ENCODE data around the gene MON2. TPM values are rescaled to one million over a fixed set of nuclear protein-coding genes. Genes with fewer than 3 reads are reported as not detected.

Gene MON2
- total and polyA plus RNA-seq, 5 experiments from 2014 or later, result 11.3 to 79.3 (median 18.5) TPM

GRCh38 chr12:62578726-62579125 is 112.1 kb downstream of the MON2 start:
- Mint-ChIP-seq H3K4me3 (no peak overlapping the region), H3K27ac (peak overlapping the region in 2 of 10 donors; percentile 33 to 41), H3K27me3 (no peaks in the 10 kb centered on the region), H3K36me3 (peaks cover 0 to 48% (median 13%) of the 10 kb centered on the region in 3 donors), H3K4me1 (no peaks in the 10 kb centered on the region), H3K9me3 (no peaks in the 10 kb centered on the region)
- DNase-seq (no peak), ATAC-seq (no peak)
- POLR2A ChIA-PET, result interaction anchor here (0.9 kb wide), 1 partner anchor 24 kb away, joined by 4 read pairs; no protein-coding TSS in a partner anchor

- Mint-ChIP-seq H3K27me3 (no peaks in the 10 kb centered on the region), H3K36me3 (peaks cover 0 to 51% (median 2%) of the 10 kb centered on the region in 3 donors), H3K27ac (no peak overlapping the region), H3K9me3 (no peaks in the 10 kb centered on the region), H3K4me1 (no peaks in the 10 kb centered on the region), H3K4me3 (no peak overlapping the region)
- DNase-seq, result peak in 3 of 10 donors; percentile 32 to 47 (median 36)
- POLR2A ChIA-PET, result no interaction called here
- ATAC-seq, result peak; percentile 52 to 56
Observed at GRCh38 chr12:62581288-62582064, 114.8 kb downstream of the MON2 start.

GRCh38 chr12:62582065-62582366 is 115.4 kb downstream of the MON2 start:
- POLR2A ChIA-PET, result interaction anchor here (0.8 kb wide), 2 partner anchors 22 to 217 kb away, joined by 3 read pairs; no protein-coding TSS in a partner anchor
- no peak for DNase-seq
- Mint-ChIP-seq H3K4me1 (no peaks in the 10 kb centered on the region), H3K4me3 (no peak overlapping the region), H3K9me3 (no peaks in the 10 kb centered on the region), H3K27me3 (no peaks in the 10 kb centered on the region), H3K36me3 (peaks cover 0 to 53% (median 5%) of the 10 kb centered on the region in 3 donors), H3K27ac (no peak overlapping the region)
- no peak for ATAC-seq

GRCh38 chr12:62584619-62585018 is 118.0 kb downstream of the MON2 start:
- Mint-ChIP-seq H3K27ac (no peak overlapping the region), H3K9me3 (no peaks in the 10 kb centered on the region), H3K4me1 (no peaks in the 10 kb centered on the region), H3K36me3 (peaks cover 0 to 57% (median 9%) of the 10 kb centered on the region in 3 donors), H3K4me3 (no peak overlapping the region), H3K27me3 (no peaks in the 10 kb centered on the region)
- DNase-seq, result no peak
- POLR2A ChIA-PET, result no interaction called here
- no peak for ATAC-seq

GRCh38 chr12:62586850-62587249 is 120.2 kb downstream of the MON2 start:
- no peaks in the 10 kb centered on the region for H3K4me1 Mint-ChIP-seq
- peaks cover 0 to 60% (median 17%) of the 10 kb centered on the region in 3 donors for H3K36me3 Mint-ChIP-seq
- no peaks in the 10 kb centered on the region for H3K9me3 Mint-ChIP-seq
- H3K27me3 Mint-ChIP-seq, result no peaks in the 10 kb centered on the region
- no peak overlapping the region for H3K4me3 Mint-ChIP-seq
- POLR2A ChIA-PET, result no interaction called here
- ATAC-seq (no peak), DNase-seq (no peak)
- H3K27ac Mint-ChIP-seq, result no peak overlapping the region

- Mint-ChIP-seq H3K27ac (peak overlapping the region in 1 of 10 donors; percentile 16), H3K4me1 (no peaks in the 10 kb centered on the region), H3K36me3 (peaks cover 0 to 56% (median 15%) of the 10 kb centered on the region in 3 donors), H3K27me3 (no peaks in the 10 kb centered on the region), H3K9me3 (no peaks in the 10 kb centered on the region), H3K4me3 (no peak overlapping the region)
- DNase-seq (no peak), ATAC-seq (no peak)
- POLR2A ChIA-PET, result no interaction called here
Observed at GRCh38 chr12:62588916-62589315, 122.3 kb downstream of the MON2 start.

- no peaks in the 10 kb centered on the region for H3K9me3 Mint-ChIP-seq
- H3K27me3 Mint-ChIP-seq, result no peaks in the 10 kb centered on the region
- POLR2A ChIA-PET, result no interaction called here
Observed at GRCh38 chr12:62597253-62597652, 130.6 kb downstream of the MON2 start.

GRCh38 chr12:62598846-62599245 is 132.2 kb downstream of the MON2 start:
- Mint-ChIP-seq H3K9me3 (no peaks in the 10 kb centered on the region), H3K4me3 (no peak overlapping the region), H3K4me1 (peaks cover under 1 to 9% (median 3%) of the 10 kb centered on the region in 4 donors), H3K27me3 (no peaks in the 10 kb centered on the region), H3K27ac (no peak overlapping the region), H3K36me3 (no peaks in the 10 kb centered on the region)
- DNase-seq (no peak), ATAC-seq (no peak)
- POLR2A ChIA-PET, result no interaction called here

More at GRCh38 chr12:62597253-62597652, 130.6 kb downstream of the MON2 start:
- Mint-ChIP-seq H3K4me3 (peak overlapping the region in 1 of 10 donors; percentile 2), H3K27ac (peak overlapping the region in 2 of 10 donors; percentile 2 to 56), H3K4me1 (peaks cover 0 to 6% (median 0%) of the 10 kb centered on the region in 4 donors), H3K36me3 (peaks cover 0 to 4% (median 0%) of the 10 kb centered on the region in 3 donors)
- ATAC-seq, result no peak
- DNase-seq, result no peak

- no peak for DNase-seq
- POLR2A ChIA-PET, result no interaction called here
Observed at GRCh38 chr12:62599854-62600437, 133.3 kb downstream of the MON2 start.

GRCh38 chr12:62601765-62602164 is 135.1 kb downstream of the MON2 start:
- Mint-ChIP-seq H3K27me3 (no peaks in the 10 kb centered on the region), H3K4me1 (peaks cover 7 to 39% (median 28%) of the 10 kb centered on the region in 4 donors), H3K36me3 (no peaks in the 10 kb centered on the region), H3K9me3 (no peaks in the 10 kb centered on the region), H3K27ac (peak overlapping the region in 9 of 10 donors; percentile 98 to 100 (median 99)), H3K4me3 (peak overlapping the region; percentile 87 to 98 (median 95))
- POLR2A ChIA-PET, result interaction anchor here (0.7 to 2.5 kb wide), 2 partner anchors 9 to 135 kb away, joined by 3 to 21 read pairs; partner anchors contain the start of gene MON2
- no peak for ATAC-seq
- DNase-seq, result no peak

More at GRCh38 chr12:62599854-62600437, 133.3 kb downstream of the MON2 start:
- Mint-ChIP-seq H3K4me3 (no peak overlapping the region), H3K9me3 (no peaks in the 10 kb centered on the region), H3K4me1 (peaks cover 6 to 20% (median 12%) of the 10 kb centered on the region in 4 donors), H3K36me3 (no peaks in the 10 kb centered on the region), H3K27ac (no peak overlapping the region), H3K27me3 (no peaks in the 10 kb centered on the region)
- ATAC-seq, result no peak

- peak; percentile 69 to 73 for ATAC-seq
Observed at GRCh38 chr12:62602255-62603060, 135.8 kb downstream of the MON2 start.

GRCh38 chr12:62603061-62603810 is 136.6 kb downstream of the MON2 start:
- peak; percentile 67 to 74 for ATAC-seq
- POLR2A ChIA-PET, result interaction anchor here (0.6 to 2.5 kb wide), 17 partner anchors 9 to 1785 kb away, joined by 3 to 21 read pairs (median 4); partner anchors contain the start of genes MON2 and USP15
- no peaks in the 10 kb centered on the region for H3K9me3 Mint-ChIP-seq
- H3K36me3 Mint-ChIP-seq, result no peaks in the 10 kb centered on the region
- H3K4me3 Mint-ChIP-seq, result peak overlapping the region; percentile 87 to 98 (median 95)
- H3K27me3 Mint-ChIP-seq, result no peaks in the 10 kb centered on the region
- peak overlapping the region; percentile 98 to 100 (median 99) for H3K27ac Mint-ChIP-seq
- DNase-seq, result peak; percentile 71 to 88 (median 78)
- H3K4me1 Mint-ChIP-seq, result peaks cover 7 to 41% (median 28%) of the 10 kb centered on the region in 4 donors

More at GRCh38 chr12:62602255-62603060, 135.8 kb downstream of the MON2 start:
- no peaks in the 10 kb centered on the region for H3K36me3 Mint-ChIP-seq
- peak; percentile 78 to 97 (median 86) for DNase-seq
- H3K4me1 Mint-ChIP-seq, result peaks cover 7 to 41% (median 28%) of the 10 kb centered on the region in 4 donors
- POLR2A ChIA-PET, result interaction anchor here (0.7 to 2.5 kb wide), 15 partner anchors 9 to 342 kb away, joined by 3 to 21 read pairs (median 4); partner anchors contain the start of genes MON2 and USP15
- no peaks in the 10 kb centered on the region for H3K9me3 Mint-ChIP-seq
- peak overlapping the region; percentile 87 to 98 (median 95) for H3K4me3 Mint-ChIP-seq
- H3K27me3 Mint-ChIP-seq, result no peaks in the 10 kb centered on the region
- peak overlapping the region; percentile 98 to 100 (median 99) for H3K27ac Mint-ChIP-seq
